Stimulated activated CD8-positive, alpha-beta memory T cell treated with anti-CD3 and anti-CD28 coated beads, Interleukin-7, amount 100 ng/mL, for 24 hours (primary cell): ENCODE data around the gene SUPT3H.
"Not testable (repeated sequence)": the region's sequence is repeated elsewhere in the genome, so short reads cannot be mapped to it uniquely, and the experiment has no call there.

Experiments used
- DNase-seq: peaks from one replicate; pipeline ENCODE4 v3.0.0-alpha.2; 2020; ENCODE audit warnings: low read depth

SUPT3H gene

DNA sequence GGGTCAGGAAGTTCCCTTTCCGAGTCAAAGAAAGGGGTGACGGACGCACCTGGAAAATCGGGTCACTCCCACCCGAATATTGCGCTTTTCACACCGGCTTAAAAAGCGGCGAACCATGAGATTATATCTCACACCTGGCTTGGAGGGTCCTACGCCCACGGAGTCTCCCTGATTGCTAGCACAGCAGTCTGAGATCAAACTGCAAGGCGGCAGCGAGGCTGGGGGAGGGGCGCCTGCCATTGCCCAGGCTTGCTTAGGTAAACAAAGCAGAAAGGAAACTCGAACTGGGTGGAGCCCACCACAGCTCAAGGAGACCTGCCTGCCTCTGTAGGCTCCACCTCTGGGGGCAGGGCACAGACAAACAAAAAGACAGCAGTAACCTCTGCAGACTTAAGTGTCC lies 315.1 kb downstream of the SUPT3H start:
- DNase-seq = not testable (repeated sequence)

DNA sequence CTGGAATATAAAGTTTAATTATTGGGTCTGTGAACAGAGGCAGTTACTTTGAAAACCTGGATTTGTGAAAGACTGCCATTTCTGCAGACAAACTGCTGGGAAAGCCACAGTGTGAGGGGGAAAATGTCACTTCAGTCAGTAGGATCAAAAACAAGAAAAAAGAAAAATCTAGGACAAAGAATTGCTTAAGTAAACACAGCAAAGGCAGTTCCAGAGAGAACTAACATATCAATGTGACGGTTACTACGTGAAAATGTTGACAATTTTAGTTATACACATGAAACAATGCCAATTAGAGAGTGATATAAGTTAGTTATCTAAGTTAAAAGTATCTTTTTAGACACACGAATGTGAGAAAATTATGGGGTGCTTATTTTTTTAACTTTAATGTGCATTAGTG lies 320.0 kb downstream of the SUPT3H start:
- no peak for DNase-seq

DNA sequence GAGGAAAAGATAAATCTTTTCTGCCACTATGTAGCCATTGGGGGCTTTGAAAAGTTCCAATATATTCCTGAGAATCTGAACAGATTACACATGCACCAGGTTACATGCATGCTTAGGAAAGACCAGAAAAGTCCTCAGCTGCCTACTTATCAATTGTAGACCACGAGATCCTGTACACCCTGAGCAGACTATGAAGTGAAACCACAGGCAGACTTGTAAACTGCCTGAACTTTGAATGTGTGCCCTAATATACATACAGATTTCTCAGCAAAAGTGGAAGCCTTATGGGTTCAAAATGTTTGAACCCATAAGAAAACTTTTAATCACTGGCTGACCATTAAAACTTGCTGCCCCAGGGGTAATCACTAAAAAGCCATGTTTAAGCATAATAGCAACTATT lies 323.1 kb downstream of the SUPT3H start:
- DNase-seq = no peak

DNA sequence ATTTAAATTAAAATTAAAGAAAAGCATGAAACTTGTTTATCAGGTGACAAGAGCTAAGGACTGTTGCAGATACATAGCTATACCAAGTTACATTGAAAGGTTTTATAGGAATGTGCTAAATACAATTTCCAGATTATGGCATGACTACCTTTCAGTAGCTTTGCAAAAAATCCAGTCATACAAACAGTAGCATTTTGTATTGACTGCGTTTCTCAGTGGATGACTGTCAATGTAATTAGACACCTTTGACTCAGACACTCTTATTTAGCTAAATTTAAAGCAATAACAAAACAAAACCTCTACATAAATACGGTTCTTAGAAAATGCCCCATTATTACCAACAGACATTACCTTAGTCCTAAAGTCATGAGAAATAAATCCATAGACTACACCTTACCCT lies 325.4 kb downstream of the SUPT3H start:
- DNase-seq = no peak

DNA sequence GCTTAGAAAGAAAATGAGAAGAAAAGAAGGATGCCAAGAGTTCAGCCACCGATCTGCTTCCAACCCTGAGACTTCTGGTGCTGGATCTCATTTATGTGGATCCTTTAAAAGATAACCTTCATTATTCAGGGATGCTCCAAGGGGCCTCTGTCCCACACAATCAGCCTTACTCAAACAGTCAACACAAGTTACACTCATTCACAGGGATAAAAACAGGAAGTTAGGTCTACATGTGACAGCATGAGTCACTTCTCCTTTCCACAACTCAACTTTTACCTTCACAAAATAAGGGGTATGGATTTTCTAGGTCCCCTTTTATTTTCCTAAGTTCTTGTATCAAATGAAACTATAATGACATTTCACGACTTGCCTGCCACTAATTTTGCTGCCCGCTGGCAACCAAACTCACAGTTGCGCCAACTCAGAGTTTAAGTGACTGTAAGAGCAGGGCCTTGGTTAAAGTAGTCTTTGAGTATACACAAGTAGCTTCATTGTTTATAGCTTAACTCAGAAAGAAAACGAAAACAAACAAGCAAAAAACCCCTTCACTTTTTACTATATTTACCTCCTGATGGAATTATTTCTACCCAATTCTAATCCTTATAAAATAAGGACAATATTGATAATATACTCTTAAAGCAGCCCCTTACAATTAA lies 328.4 kb downstream of the SUPT3H start:
- DNase-seq = no peak

DNA sequence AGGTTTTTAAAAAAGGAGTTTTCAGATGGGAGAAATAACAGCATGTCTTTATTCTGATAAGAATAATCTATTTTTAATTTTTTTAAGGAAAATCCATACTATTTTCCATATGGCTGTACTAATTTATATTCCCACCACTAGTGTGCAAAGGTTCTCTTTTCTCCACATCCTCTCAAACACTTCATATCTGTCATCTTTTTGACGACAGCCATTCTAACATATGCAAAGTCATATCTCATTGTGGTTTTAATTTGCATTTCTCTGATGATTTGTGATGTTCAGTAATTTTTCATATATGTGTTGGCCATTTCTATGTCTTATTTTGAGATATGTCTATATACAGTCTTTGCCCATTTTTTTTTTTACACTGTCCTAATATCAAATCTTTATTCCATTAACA lies 330.2 kb downstream of the SUPT3H start:
- no peak for DNase-seq

DNA sequence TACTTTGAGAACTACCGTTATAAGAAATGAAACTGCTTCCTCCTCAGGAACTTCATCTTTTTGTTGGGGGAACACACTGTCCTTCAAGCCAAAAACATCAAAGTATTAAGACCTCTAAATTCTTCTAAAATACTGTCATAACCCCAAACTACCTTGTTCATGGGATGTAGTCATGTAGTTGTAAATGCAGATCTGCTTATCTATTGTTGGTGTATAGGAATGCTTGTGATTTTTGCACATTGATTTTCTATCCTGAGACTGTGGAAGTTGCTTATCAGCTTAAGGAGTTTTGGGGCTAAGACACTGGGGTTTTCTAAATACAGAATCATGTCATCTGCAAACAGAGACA lies 332.5 kb downstream of the SUPT3H start:
- DNase-seq = no peak

DNA sequence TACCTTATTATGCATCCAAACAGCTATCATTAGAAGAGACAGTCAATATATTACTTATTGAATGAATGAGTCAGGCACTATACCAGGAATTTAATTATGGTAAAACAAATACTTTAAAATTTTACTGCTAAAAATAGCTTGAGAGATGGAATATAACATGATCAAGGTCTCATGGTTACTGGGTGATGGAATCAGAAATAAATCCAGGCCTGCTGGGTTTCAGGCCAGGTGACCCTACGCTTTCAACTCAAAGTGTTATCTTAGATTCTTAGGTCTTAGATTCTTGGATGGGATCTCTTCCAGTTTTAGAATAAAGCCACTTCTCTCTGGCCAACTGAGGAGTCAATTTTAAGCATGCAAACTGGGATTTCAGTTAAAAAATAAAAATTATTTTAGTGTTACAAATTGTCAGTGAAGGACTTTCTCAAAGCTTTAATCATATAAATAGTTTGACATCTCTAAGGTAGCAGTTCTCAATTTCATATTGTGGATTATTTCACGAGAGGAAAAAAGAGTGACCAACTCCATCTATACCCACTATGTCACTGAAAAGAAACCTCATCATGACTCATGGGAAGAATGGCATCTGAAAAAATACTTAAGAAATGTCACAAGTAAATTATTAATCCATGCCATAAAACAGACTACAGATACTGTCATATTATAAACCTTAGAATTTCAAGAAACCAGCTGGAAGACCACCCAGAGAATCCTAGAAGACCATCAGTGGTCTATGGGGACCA lies 333.1 kb downstream of the SUPT3H start:
- DNase-seq = no peak

DNA sequence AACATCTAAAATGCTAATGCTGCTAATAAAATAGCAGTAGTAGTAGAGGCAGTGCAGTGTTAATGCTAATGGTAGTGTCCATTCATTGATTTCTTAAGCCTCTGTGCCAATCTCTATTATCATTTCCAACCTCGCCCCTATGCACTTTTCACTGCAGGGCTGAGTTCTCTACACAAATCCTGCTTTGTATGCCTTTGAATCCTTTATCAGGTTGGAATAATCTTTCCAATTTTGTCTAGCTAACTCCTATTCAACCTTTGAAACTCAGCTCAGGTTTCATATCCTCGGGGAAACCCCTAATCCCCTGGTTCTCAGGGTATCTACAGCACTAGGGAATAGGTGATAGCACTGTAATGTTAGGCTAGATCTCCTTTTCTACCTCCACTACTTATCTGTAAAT lies 333.6 kb downstream of the SUPT3H start:
- DNase-seq = no peak

DNA sequence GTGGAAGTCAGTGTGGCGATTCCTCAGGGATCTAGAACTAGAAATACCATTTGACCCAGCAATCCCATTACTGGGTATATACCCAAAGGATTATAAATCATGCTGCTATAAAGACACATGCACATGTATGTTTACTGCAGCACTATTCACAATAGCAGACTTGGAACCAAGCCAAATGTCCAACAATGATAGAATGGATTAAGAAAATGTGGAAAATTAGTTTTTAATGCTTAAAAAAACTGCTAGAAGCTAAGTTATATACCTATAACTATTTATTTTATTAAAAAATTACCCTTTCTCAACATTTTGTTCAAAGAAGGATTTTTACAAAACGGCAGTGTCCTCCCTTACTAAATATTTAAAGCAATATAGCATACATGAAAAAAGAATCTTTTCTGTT lies 335.1 kb downstream of the SUPT3H start:
- DNase-seq = not testable (repeated sequence)

DNA sequence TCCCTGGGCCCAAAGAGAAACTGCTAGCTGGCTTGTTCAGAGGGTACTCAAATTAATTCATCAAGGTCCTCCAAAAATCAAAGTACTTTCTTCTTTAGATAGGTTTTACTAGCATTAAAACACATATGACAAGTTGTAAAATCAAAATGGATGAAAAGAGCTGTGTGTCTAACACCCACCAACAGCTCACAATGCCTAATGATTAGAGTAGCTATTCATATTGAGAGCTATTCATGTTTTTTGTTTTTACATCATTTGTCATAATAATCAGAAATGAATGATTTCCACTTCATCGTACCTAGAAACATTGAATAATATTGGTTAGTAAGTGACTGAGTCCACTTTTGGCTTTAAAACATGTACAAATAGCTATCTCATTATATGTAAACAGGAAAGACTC lies 339.5 kb downstream of the SUPT3H start:
- DNase-seq = no peak

DNA sequence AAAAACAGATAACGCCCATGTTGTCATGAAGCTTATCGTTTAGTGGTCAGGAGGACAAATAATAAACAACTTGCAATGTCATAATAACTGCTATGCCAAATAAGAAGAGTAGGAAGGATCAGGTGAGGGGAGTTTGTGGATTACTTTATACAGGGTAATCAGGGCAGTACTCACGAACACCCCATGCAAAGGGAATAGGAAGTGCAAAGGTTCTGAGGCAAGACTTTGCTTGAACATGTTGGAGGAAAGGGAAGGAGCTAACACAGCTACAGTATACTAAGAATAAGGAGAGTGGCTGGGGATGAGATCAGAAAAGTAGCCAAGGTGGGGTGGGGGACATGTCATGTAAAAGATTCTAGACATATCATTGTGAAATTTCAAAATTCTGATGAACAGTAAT lies 341.6 kb downstream of the SUPT3H start:
- no peak for DNase-seq

DNA sequence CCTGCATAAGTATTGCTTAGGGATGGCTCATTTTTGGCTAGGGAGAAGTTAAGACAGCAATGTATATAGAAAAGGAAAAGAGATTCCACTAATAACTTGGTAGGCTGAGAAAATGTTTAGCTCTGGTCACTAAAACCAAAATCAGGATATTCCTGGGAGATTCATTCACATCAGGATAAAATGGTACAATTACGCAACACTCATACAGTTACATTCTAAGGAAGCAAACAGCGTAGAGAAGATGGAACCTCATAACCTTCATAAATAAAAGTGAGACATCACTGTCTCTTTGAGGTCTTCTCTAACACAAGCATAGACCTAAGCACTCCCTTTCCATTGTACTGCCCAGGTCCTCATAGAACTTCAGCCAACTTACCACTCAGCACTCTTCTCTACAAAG lies 345.3 kb downstream of the SUPT3H start:
- DNase-seq = no peak

DNA sequence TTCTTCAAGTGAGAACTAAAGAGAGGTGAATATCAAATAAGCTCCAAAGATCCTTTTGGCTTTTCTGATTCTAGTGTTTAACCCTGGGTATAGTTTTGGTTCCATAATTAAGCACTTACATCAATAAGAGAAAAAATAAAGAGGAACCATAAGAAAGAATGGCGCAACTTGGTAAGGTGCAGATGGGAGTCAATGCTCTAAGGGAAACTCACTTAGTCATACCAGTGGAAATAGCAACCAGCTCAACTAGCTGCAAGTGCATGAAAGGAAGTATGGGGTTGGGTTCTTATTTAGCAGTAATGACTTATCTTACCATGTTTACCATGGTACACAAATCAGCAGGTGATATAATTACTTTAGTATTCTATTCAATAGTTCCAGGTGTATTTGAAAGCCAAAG lies 346.1 kb downstream of the SUPT3H start:
- no peak for DNase-seq

DNA sequence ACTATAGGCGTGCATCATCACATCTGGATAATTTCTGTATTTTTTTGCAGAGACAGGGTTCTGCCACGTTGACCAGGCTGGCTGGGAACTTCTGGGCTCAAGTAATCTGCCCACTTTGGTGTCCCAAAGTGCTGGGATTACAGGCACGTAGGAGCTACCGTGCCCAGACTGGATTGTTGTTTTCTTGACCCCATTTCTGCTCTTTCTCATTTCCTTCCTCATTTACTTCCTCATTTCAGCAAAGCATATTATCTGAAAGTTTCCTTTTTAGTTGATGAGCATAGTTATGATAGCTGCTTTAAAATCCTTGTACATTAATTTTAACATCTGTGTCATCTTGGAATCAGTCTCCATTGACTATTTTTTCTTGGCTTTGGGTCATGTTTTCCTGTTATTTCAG lies 350.6 kb downstream of the SUPT3H start:
- no peak for DNase-seq

DNA sequence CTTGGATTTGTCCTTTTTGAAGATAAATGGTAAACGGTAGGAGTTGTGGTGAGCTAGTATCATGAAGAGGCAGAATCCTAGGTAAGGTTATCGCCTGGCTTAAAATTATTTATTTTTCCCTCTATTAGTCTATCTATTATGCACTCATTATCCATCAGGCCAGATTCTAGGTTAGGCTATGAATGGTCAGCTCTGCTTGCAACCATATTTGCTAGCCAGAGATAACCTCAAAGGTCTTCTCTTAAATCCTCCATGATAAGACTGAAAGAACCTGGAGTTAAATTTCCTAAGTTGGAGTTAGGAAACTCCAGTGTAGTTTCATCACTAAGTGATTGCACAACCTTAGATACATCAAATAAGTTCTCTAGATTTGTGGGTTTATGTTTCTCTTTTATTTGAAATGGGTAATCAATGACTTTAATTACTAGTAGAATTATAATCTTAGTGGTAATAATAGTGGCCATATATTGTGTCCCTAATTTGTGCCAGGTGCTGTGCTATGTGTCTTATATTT lies 351.7 kb downstream of the SUPT3H start:
- no peak for DNase-seq

DNA sequence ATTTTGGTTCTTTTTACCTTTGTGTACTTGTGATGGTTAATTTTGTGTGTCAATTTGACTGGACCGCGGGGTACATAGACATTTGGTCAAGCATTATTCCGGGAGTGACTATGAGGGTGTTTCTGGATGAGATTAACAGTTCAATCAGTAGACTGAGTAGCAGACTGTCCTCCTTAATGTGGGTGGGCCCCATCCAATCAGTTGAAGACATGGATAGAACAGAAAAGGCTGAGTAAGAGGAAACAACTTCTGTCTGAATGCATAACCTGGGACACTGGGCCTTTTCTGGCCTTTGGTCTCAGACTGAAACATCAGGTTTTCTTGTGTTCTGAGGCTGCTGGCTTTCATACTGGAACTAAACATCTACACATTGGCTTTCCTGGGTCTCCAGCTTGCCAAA lies 353.1 kb downstream of the SUPT3H start:
- no peak for DNase-seq

DNA sequence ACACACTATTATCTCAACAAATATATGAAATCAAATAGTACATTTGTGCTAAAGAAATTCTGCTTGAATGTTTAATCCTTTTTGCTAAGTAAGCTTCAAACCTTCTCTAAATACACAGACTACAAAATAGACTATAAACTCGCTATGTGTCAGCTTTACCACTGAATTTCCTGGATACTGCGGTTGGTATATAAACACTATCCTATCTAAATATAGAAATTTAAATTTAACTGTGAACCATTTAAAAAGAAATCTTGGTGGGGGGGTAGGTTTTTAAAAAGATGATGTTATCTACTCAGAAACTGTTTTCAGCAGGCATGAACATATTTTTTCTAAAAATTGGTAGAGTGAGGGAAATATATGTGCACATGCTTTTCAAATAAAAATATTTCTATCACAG lies 356.1 kb downstream of the SUPT3H start:
- no peak for DNase-seq

DNA sequence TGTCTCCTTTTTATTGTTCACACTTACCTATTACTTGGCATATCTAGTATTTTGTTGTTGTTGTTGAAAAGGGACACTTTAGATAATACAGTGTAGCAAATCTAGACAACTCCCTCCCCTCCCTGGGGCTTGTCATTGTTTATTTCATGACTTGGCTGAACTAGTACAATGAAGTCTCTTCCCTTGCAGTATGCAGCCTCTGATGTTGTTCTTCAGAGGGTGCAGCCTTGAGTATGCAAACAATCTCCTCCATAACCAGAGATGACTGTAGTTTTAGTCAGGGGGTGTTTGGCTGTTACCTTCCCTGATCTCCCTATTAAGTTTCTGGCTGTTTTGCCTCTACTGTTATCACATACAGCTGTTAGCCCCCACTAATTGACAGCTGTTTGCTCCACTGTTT lies 365.0 kb downstream of the SUPT3H start:
- no peak for DNase-seq

DNA sequence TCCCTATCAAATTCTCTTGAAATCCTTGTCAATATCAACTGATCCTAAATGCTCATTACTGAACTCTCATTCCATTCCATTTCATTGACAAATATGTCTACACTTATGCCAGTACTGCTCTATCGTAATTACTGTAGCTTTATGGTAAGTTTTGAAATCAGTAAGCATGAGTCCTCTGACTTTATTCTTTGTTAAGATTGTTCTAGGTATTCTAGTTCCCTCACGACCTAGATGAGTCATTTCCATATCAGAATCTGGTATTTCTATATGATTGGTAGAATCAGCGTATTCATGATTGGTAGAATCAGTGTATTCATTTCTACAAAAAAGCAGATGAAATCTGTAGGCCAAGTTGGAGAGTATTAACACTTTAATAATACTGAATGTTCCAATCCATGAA lies 368.2 kb downstream of the SUPT3H start:
- DNase-seq = no peak

DNA sequence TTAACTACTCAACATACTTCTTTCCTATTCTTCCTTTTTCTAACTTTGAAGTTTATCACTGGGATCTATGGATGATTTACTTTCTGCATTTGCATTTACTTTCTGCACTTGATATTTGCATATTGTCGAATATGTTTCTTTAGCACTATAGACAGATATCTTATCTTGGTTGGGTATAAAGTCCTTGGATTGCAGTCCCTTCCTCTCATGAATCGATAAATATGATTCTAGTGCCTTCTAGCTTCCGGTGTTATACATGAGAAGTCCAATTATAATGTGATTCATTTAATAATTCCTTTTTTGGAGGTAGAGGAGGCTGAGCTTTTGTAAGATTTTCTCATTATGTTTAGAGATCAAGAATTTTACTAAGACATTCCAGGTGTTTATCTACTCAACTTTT lies 370.8 kb downstream of the SUPT3H start:
- DNase-seq = no peak

DNA sequence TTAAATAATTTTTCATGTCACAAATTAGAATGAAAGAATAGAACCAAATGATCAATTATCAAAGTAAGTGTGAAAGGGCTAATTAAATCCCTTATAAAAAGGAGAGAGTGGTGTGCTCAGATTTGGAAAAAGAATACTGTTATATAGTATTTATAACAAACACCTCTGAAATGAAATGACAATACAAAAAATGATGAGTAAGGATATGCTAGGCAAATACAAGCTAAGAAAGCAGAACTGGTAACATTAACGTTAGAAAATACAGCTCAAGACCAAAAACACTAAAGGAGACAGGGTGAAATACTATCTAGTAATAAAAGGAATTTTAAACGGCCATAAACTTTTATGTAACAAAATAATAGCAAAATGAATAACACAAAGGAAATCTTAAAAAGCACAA lies 373.8 kb downstream of the SUPT3H start:
- DNase-seq = no peak

DNA sequence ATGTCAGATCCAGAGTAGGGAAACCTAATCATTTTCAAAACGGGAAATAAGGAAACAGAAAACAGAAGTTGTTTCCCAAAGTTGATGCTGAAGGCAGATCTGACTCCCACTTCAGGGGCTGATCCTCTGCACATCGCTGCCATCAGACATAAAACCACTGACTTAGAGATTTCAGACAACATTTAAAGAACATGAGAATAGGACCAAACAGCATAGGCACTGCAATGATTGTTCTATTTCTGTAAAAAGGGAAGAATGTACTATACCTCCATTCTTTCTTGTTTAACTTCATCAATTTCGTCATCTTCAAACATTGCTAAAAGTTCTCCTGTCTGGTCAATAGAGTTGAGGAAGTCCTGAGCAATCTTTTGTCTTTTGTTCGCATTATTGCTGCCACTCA lies 374.3 kb downstream of the SUPT3H start:
- DNase-seq = no peak
